ENCODE results near the gene MLXIPL. TPM values are rescaled to one million over a fixed set of nuclear protein-coding genes. Genes with fewer than 3 reads are reported as not detected.
A peak's percentile ranks its signal among the peaks of the same experiment; 100 is the strongest.
"Not testable (repeated sequence)": the region's sequence is repeated elsewhere in the genome, so short reads cannot be mapped to it uniquely, and the experiment has no call there.

The MLXIPL gene
- total RNA-seq, 2 experiments from 2014 or later, result not detected

GRCh38 chr7:73626814-73627213 lies 2.5 kb upstream of the MLXIPL start:
- Mint-ChIP-seq H3K9me3 (no peaks in the 10 kb centered on the region), H3K4me3 (no peak overlapping the region), H3K27ac (no peak overlapping the region), H3K27me3 (peaks cover 71% of the 10 kb centered on the region), H3K36me3 (no peaks in the 10 kb centered on the region), H3K4me1 (peaks cover 4% of the 10 kb centered on the region)
- DNase-seq, result no peak

GRCh38 chr7:73625276-73625675 lies 954 bp upstream of the MLXIPL start:
- H3K27me3 Mint-ChIP-seq, result peaks cover 74% of the 10 kb centered on the region

GRCh38 chr7:73624669-73625001 lies 313 bp upstream of the MLXIPL start:
- DNase-seq, result no peak
- no peak overlapping the region for H3K4me3 Mint-ChIP-seq
- peaks cover 73% of the 10 kb centered on the region for H3K27me3 Mint-ChIP-seq
- peaks cover 4% of the 10 kb centered on the region for H3K4me1 Mint-ChIP-seq
- H3K27ac Mint-ChIP-seq, result no peak overlapping the region
- H3K36me3 Mint-ChIP-seq, result no peaks in the 10 kb centered on the region
- no peaks in the 10 kb centered on the region for H3K9me3 Mint-ChIP-seq

More at GRCh38 chr7:73625276-73625675, 954 bp upstream of the MLXIPL start:
- Mint-ChIP-seq H3K36me3 (no peaks in the 10 kb centered on the region), H3K9me3 (no peaks in the 10 kb centered on the region), H3K4me1 (peaks cover 4% of the 10 kb centered on the region), H3K4me3 (no peak overlapping the region), H3K27ac (no peak overlapping the region)
- DNase-seq, result no peak

GRCh38 chr7:73622909-73623797 lies 1.2 kb downstream of the MLXIPL start:
- Mint-ChIP-seq H3K27ac (no peak overlapping the region), H3K4me1 (peaks cover 4% of the 10 kb centered on the region), H3K4me3 (peak overlapping the region; percentile 25), H3K9me3 (no peaks in the 10 kb centered on the region), H3K36me3 (no peaks in the 10 kb centered on the region), H3K27me3 (peaks cover 59% of the 10 kb centered on the region)
- DNase-seq, result no peak

DNA sequence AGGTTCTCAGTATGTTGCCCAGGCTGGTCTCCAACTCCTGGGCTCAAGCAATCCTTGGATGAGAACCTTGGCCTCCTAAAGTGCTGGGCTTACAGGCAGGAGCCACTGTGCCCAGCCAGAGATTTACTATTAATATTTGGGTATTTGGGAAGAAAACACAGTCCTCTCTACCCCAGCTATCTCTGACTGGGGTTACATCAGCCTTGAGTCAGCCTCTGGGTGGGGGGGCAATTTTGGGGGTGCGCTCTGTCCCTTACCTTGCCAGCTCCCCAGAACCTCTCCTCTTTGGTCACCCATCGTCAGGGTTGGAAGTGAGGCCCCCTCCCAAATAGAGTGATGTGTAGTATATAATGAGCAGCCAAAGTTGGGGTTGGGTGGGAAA lies 1.8 kb downstream of the MLXIPL start:
- Mint-ChIP-seq H3K4me1 (peaks cover 4% of the 10 kb centered on the region), H3K27ac (no peak overlapping the region), H3K27me3 (peaks cover 52% of the 10 kb centered on the region)

DNA sequence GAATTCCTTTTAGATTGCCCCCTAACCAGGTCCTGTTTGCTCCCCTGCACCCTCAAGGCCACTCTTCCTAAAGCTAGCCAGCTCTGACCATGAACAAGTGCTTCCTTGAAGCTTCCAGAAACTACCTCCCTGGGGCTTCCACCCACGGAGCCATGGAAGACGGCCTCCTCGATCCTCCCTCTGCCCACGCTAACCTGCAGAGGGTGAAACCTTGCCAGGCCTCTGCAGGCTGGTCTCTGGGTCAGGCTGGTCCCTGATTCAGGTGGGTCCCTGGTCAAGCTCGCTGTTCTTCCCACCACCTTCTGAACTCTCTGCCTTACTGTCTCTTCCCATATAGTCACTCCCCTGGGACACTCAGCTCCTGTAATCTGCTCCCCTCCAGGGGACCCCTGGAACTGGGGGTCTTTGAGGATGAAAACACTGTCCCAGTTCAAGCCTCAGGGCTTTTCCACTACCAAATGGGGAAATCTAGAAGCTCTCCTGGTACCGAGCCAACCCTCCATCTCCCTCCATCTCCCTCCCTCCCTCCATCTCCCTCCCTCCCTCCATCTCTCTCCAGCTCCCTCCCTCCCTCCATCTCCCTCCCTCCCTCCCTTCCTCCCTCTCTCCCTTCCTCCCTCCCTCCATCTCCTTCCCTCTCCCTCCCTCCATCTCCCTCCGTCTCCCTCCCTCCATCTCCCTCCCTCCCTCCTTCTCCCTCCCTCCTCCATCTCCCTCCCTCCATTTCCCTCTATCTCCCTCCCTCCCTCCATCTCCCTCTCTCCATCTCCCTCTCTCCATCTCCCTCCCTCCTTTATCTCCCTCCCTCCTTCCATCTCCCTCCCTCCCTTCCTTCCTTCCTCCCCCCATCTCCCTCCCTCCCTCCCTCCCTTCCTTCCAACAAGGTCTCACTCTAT lies 2.9 kb downstream of the MLXIPL start:
- Mint-ChIP-seq H3K4me1 (peaks cover 4% of the 10 kb centered on the region), H3K36me3 (no peaks in the 10 kb centered on the region), H3K27me3 (peaks cover 46% of the 10 kb centered on the region), H3K27ac (no peak overlapping the region), H3K9me3 (no peaks in the 10 kb centered on the region), H3K4me3 (no peak overlapping the region)
- DNase-seq, result no peak

More for the DNA sequence above, 1.8 kb downstream of the MLXIPL start:
- no peak for DNase-seq
- Mint-ChIP-seq H3K9me3 (no peaks in the 10 kb centered on the region), H3K4me3 (no peak overlapping the region), H3K36me3 (no peaks in the 10 kb centered on the region)

- not testable (repeated sequence) for DNase-seq, H3K4me1 Mint-ChIP-seq, H3K9me3 Mint-ChIP-seq, H3K36me3 Mint-ChIP-seq, H3K27ac Mint-ChIP-seq, H3K4me3 Mint-ChIP-seq
- H3K27me3 Mint-ChIP-seq, result peaks cover 28% of the 10 kb centered on the region
Observed at GRCh38 chr7:73619394-73619793, 4.9 kb downstream of the MLXIPL start.

DNA sequence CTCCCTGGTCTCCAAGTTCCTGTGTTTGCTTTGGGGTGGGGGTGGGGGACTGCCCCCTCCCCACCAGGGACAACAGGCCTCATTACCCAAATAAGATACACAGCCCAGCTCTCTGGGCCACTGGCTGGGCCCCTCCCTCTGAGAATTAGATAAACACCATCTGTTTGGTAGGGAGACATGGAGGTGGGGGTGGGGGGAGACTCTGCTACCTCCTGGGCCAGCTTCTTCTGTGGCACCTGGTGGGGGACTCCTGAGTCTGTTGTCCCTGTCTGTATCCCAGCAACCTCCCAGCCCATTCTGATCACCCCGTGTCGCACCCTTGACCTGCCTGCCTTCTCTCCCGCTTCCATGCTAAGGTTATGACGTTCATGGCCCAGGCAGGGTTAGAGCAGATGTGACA lies 5.8 kb downstream of the MLXIPL start:
- no peaks in the 10 kb centered on the region for H3K36me3 Mint-ChIP-seq
- DNase-seq, result no peak
- no peaks in the 10 kb centered on the region for H3K9me3 Mint-ChIP-seq
- no peak overlapping the region for H3K27ac Mint-ChIP-seq
- H3K27me3 Mint-ChIP-seq, result peaks cover 32% of the 10 kb centered on the region
- no peak overlapping the region for H3K4me3 Mint-ChIP-seq
- peaks cover 2% of the 10 kb centered on the region for H3K4me1 Mint-ChIP-seq

DNA sequence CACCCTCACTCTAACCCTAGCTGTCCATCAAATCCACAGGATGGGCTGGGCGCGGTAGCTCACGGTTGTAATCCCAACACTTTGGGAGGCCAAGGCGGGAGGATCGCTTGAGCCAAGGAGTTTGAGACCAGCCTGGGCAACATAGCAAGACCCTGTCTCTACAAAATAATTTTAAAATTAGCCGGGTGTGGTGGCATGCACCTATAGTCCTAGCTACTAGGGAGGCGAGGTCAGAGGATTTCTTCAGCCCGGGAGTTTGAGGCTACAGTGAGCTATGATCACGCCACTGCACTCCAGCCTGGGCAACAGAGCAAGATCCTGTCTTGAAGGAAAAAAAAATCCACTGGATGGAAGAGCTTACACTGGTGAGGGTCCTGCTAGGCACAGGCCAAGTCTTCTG lies 6.8 kb downstream of the MLXIPL start:
- not testable (repeated sequence) for DNase-seq, H3K27ac Mint-ChIP-seq, H3K36me3 Mint-ChIP-seq, H3K4me1 Mint-ChIP-seq, H3K9me3 Mint-ChIP-seq, H3K4me3 Mint-ChIP-seq
- H3K27me3 Mint-ChIP-seq, result peaks cover 29% of the 10 kb centered on the region

DNA sequence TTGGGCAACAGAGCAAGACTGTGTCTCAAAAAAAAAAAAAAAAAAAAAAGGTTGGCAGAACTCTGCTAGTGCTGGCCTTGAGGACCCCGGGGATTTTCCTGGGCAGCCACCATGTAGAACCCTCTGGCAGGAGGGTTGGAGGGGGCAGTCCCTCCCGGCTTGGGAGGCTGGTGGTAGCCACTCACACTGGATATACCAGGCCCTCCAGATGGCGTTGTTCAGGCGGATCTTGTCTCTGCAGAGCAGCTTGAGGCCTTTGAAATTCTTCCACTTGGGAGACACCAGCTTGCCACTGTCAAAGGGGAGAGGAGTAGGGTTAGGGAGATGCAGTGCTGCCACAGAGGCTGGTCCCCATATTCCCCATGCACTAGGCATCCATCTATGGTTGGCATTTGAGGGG lies 8.4 kb downstream of the MLXIPL start:
- no peak overlapping the region for H3K4me3 Mint-ChIP-seq
- H3K27me3 Mint-ChIP-seq, result peaks cover 28% of the 10 kb centered on the region
- H3K4me1 Mint-ChIP-seq, result no peaks in the 10 kb centered on the region
- H3K27ac Mint-ChIP-seq, result no peak overlapping the region
- no peaks in the 10 kb centered on the region for H3K9me3 Mint-ChIP-seq
- H3K36me3 Mint-ChIP-seq, result no peaks in the 10 kb centered on the region
- DNase-seq, result no peak

- not testable (repeated sequence) for H3K4me1 Mint-ChIP-seq, H3K4me3 Mint-ChIP-seq, H3K27ac Mint-ChIP-seq, H3K36me3 Mint-ChIP-seq, DNase-seq, H3K9me3 Mint-ChIP-seq
- peaks cover 36% of the 10 kb centered on the region for H3K27me3 Mint-ChIP-seq
Observed at GRCh38 chr7:73614937-73615336, 9.4 kb downstream of the MLXIPL start.

DNA sequence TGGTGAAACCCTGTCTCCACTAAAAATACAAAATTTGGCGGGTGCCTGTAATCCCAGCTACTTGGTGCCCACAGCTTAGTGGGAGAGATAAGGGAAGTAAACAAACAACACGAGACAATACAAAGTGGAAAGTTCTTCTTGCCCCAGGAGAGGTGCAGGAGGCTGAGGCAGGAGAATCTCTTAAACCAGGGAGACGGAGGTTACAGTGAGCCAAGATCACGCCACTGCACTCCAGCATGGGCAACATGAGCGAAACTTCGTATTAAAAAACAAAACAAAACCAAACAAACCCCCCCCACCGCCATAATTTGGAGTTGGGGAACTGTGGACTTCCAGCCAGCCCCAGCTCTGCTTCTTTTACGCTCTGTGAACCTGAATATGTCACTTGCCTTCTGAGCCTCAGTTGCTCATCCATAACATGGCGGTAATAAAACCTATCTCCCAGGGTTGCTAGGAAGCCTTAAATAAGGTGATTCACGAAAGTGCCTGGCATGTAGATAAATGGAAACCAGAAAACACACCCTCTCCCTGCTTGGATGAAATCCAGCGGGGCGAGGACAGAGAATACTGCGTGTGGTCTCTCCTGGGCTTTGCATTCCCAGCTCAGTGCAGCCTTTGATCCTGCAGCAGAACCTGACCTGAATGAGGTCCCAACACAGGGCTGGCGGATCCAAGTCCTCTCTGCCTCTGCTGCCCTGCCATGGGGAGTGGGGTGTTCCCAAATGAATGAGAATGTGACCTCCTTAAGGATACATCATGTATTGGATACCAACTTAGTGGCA lies 10.2 kb downstream of the MLXIPL start:
- no peak for DNase-seq
- H3K27me3 Mint-ChIP-seq, result peaks cover 43% of the 10 kb centered on the region
- H3K27ac Mint-ChIP-seq, result no peak overlapping the region
- no peaks in the 10 kb centered on the region for H3K4me1 Mint-ChIP-seq
- no peaks in the 10 kb centered on the region for H3K36me3 Mint-ChIP-seq
- H3K9me3 Mint-ChIP-seq, result no peaks in the 10 kb centered on the region
- H3K4me3 Mint-ChIP-seq, result no peak overlapping the region

DNA sequence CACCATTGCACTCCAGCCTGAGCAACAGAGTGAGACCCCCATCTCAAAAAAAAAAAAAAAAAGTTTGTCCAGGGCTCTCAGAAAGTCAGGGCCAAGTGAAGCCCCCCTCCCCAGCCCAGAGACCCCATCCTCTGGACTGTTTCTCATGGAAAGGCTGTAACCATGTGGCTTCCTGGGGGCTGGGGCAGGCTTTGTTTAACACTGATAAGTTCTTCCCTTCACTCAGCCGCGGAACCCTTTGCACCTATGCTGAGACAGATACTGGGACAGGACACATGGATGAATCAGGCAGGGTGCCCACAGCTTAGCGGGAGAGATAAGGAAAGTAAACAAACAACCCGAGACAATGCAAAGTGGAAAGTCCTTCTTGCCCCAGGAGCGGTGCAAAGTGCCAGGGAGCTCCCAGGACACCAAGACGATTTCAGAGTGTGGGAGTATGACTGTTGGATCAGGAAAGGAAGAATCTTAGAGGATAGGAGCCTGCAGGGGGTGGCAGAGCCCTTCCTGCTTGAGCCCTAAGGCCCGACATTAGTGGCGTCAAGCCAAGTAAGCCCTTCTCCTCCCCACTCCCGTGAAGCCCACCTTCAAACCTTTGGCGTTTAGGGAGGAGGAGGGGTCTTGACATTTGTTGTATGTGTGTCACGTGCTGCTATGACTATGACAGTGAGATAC lies 11.6 kb downstream of the MLXIPL start:
- Mint-ChIP-seq H3K9me3 (no peaks in the 10 kb centered on the region), H3K27ac (no peak overlapping the region), H3K36me3 (no peaks in the 10 kb centered on the region), H3K27me3 (peaks cover 44% of the 10 kb centered on the region), H3K4me1 (no peaks in the 10 kb centered on the region), H3K4me3 (no peak overlapping the region)
- no peak for DNase-seq

DNA sequence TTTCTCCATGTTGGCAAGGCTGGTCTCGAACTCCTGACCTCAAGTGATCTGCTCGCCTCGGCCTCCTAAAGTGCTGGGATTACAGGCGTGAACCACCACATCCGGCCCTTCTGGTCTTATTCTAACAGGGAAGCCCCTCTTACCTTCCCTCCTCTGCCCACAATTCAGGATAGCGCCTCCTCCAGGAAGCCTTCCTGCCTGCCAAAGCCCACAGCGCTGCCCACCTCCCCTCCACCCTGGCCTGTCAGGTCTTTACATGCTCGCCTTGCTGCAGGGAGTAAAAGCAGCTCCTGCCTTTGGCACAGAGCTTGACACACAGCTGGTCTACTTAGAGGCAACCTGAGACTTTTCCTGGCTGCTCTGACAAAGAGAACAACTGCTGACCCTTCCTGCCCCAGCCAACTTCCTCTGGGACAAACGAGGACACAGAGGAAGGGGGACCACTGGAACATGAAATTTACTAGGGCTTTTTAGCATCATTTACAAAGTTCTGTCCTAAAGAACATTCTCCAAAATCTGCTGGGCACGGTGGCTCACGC lies 13.2 kb downstream of the MLXIPL start:
- Mint-ChIP-seq H3K27ac (no peak overlapping the region), H3K27me3 (peaks cover 53% of the 10 kb centered on the region), H3K9me3 (no peaks in the 10 kb centered on the region), H3K4me3 (no peak overlapping the region), H3K36me3 (no peaks in the 10 kb centered on the region), H3K4me1 (no peaks in the 10 kb centered on the region)
- DNase-seq, result no peak
